C4-2B (cell line): ENCODE results near the gene GYPC.

Source experiments
- ZFX ChIP-seq: fragments of 450-650 bp; IDR thresholded peaks from 2 replicates; pipeline ENCODE4 v1.6.1; 2017
- TF ChIP-seq, protein P1 (sequence below): fragments of 450-650 bp; conservative IDR thresholded peaks from 2 replicates; pipeline ENCODE4 v1.5.1; 2017; ENCODE audit warnings: mild to moderate bottlenecking

DNA sequence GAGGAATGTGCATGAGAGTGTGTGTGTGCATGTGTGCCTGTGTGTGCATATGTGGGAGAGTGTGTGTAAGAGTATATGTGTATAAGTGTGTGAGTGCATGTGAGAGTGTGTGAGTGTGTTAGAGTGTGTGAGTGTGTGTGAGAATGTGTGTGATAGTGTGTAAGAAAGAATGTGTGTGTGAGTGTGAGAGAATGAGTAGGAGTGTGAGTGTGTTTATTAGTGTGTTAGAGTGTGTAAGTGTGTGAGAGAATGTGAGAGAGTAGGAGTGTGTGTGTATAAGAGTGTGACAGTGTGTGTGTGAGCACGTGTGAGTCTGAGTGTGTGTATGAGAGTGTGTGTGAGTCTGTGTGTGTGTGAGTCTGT, 21.2 kb downstream of the GYPC start:
- TF ChIP-seq, protein P1, sequence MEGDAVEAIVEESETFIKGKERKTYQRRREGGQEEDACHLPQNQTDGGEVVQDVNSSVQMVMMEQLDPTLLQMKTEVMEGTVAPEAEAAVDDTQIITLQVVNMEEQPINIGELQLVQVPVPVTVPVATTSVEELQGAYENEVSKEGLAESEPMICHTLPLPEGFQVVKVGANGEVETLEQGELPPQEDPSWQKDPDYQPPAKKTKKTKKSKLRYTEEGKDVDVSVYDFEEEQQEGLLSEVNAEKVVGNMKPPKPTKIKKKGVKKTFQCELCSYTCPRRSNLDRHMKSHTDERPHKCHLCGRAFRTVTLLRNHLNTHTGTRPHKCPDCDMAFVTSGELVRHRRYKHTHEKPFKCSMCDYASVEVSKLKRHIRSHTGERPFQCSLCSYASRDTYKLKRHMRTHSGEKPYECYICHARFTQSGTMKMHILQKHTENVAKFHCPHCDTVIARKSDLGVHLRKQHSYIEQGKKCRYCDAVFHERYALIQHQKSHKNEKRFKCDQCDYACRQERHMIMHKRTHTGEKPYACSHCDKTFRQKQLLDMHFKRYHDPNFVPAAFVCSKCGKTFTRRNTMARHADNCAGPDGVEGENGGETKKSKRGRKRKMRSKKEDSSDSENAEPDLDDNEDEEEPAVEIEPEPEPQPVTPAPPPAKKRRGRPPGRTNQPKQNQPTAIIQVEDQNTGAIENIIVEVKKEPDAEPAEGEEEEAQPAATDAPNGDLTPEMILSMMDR = no peak
- TF ChIP-seq ZFX = no peak
